Stomach (tissue), 4 donors: Measurements from ENCODE around the gene RPL15.

Experiments
- CTCF ChIP-seq, 7 experiments: fragments of 450-650 bp in 4 of 7; fragments of 200-600 bp in 3 of 7; sonication (generic) in 3 of 7; IDR thresholded peaks; one replicate each; pipeline ENCODE4 v1.5.1; 2016 to 2019; ENCODE audit warnings: antibody characterized with exemption in 7 of 7, control low read depth in 2 of 7, mild to moderate bottlenecking in 1 of 7
- EP300 ChIP-seq: sonication (generic); formaldehyde crosslinking; IDR thresholded peaks from one replicate; pipeline ENCODE4 v1.6.1; 2017; ENCODE audit warnings: antibody characterized with exemption
- POLR2A ChIP-seq, 4 donors: fragments of 450-650 bp; IDR thresholded peaks; one replicate each; pipeline ENCODE4 v1.6.1; 2016; ENCODE audit warnings: antibody characterized with exemption in 4 of 4, control low read depth in 2 of 4, mild to moderate bottlenecking in 1 of 4, moderate library complexity in 1 of 4
- POLR2AphosphoS5 ChIP-seq, 3 donors: sonication (generic); formaldehyde crosslinking; IDR thresholded peaks; one replicate each; pipeline ENCODE4 v1.6.1; 2016; ENCODE audit warnings: antibody characterized with exemption in 3 of 3

- TF ChIP-seq CTCF (IDR thresholded peaks at IDR 0.05) (no peak), EP300 (no peak), POLR2A (IDR thresholded peaks at IDR 0.05) (no peak), POLR2AphosphoS5 (IDR thresholded peaks at IDR 0.05) (no peak)
These were observed 32.5 kb upstream of the RPL15 start for GRCh38 chr3:23884481-23884880.
